OCI-M2 (cell line): ENCODE data around the gene CNPY3.

Experiments
- DNase-seq: peaks from one replicate; lab custom pipeline; 2025; ENCODE audit not compliant: unreplicated experiment; lab: John Stamatoyannopoulos, UW

Gene CNPY3

GRCh38 chr6:42978839-42979522, 49.7 kb downstream of the CNPY3 start, which contains the start of gene PEX6:
Gene PEX6 (minus strand): TSS chr6:42979181. CDS start chr6:42979150, 31 bp downstream.
- DNase-seq: peak; percentile 83

GRCh38 chr6:42979523-42980177, 50.4 kb downstream of the CNPY3 start:
- DNase-seq: no peak

GRCh38 chr6:42981836-42982235, 52.6 kb downstream of the CNPY3 start:
- DNase-seq: no peak

- DNase-seq: peak; percentile 94
These were observed 55.0 kb downstream of the CNPY3 start, which contains the start of gene PPP2R5D for GRCh38 chr6:42984001-42984923. Gene PPP2R5D (plus strand): TSS chr6:42984570. CDS start chr6:42984678, 108 bp downstream.

- no peak for DNase-seq
These were observed 55.7 kb downstream of the CNPY3 start for GRCh38 chr6:42984924-42985475.

- DNase-seq: no peak
These were observed 58.5 kb downstream of the CNPY3 start for GRCh38 chr6:42987533-42988451.

- no peak for DNase-seq
These were observed 59.3 kb downstream of the CNPY3 start for GRCh38 chr6:42988486-42989020.
